Measurements from ENCODE around the gene SELL.
A peak's percentile ranks its signal among the peaks of the same experiment; 100 is the strongest.
"Not testable (repeated sequence)": the region's sequence is repeated elsewhere in the genome, so short reads cannot be mapped to it uniquely, and the experiment has no call there.

SELL gene

GRCh38 chr1:169711469-169712308, at the start of gene SELL:
Gene SELL, minus strand, starts transcription at chr1:169711620. Its CDS starts 122 bp downstream, at chr1:169711498.
- peak; percentile 63 for DNase-seq (ENCODE audit: low read depth)

- no peak for DNase-seq (ENCODE audit: low read depth)
Measured at GRCh38 chr1:169759038-169759437, 47.6 kb upstream of the SELL start.

DNA sequence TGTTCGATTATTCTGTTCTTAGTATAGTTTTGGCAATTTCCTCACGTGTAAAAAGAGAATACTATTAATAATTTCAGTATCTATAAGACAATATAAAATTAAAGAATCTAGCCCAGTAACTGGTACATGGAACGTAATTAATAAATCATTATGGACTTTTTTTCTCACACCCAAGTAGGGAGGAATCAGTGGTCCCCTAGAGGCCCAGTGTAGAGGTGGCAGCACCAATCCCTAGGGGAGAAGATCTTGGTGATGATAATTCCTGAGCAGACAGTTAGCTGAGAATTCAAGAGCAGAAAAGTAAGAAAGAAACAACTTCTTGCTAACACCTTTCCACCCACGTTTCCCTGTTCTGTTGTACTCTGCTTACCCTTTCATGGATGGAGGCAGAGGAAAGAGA, 42.1 kb upstream of the SELL start:
- DNase-seq (ENCODE audit: low read depth) = no peak

DNA sequence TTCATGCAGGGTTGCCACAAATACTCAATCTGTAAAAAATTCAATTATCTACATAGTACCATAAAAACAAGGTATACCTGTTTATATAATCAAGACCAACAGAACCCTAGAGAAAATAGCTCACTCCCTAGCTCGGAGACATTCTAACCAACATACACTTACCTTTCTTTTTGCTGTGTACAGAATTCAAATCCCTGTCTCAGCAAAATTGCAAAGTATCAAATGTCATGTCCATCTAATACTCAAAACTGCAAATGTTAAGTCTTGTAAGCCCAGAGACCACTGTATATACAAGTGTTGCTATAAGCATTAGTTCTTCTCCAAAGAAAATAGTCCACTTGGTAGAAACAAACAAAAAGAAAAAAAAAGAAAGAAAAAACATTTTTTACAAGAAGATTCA, 38.6 kb upstream of the SELL start:
- no peak for DNase-seq (ENCODE audit: low read depth)

- no peak for DNase-seq (ENCODE audit: low read depth)
Measured at GRCh38 chr1:169746550-169746949, 35.1 kb upstream of the SELL start.

GRCh38 chr1:169745015-169745861, 33.8 kb upstream of the SELL start:
- DNase-seq (ENCODE audit: low read depth) = no peak

DNA sequence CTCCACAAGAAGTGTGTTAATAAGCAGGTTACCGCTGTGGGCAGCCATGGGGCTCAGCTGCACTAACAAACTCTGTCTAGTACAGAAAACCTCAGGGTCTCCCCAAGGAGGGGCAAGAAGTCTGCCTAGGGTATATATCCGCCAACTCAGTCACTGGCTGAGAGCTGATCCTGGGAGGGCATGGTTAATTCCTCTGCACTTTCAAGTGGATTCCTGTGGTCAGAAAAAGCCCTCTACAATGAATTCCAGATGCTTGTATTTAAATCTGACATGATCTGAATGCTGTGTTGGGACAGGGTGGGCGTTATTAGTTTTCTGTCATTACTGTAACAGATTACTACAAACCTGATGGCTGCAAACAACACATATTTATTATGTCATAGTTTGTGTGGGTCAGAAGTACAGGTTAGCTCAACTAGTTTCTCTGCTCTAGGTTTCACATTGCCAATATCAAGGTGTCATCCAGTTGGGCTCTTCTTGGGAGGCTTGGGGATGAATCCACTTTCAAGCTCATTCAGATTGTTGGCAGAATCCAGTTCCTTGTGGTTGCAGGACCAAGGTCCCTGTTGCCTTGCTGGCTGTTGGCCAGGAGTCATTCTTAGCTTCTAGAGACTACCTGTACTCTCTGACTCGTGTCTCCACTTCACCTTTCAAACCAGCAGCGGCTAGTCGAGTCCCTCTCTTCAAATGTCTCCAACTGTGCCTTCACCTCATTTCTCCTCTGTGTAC, 30.4 kb upstream of the SELL start:
- no peak for DNase-seq (ENCODE audit: low read depth)

DNA sequence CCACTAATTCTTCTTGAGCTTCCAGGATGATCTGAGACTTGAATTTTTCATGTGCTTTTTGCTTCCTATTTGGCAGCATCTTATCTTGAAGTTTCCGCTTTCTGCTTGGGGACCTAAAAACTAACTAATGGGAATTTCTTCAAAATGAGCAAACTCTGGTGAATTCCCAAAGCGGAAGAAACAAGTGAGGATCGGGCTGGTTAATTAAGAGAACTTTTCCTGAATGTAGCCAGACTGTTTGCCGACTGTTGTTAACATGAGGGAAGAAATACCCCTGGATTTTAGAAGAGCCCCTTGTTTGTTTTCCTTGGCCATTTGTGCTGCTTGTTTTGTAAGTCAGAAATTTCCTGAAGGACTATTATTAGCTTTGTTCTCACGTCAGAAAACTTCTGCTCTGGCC, 28.6 kb upstream of the SELL start:
- no peak for DNase-seq (ENCODE audit: low read depth)

- no peak for DNase-seq (ENCODE audit: low read depth)
Measured at GRCh38 chr1:169733924-169734323, 22.5 kb upstream of the SELL start, which contains the start of gene SELE. Gene SELE, minus strand, starts transcription at chr1:169734079. Its CDS starts 467 bp downstream, at chr1:169733612.

DNA sequence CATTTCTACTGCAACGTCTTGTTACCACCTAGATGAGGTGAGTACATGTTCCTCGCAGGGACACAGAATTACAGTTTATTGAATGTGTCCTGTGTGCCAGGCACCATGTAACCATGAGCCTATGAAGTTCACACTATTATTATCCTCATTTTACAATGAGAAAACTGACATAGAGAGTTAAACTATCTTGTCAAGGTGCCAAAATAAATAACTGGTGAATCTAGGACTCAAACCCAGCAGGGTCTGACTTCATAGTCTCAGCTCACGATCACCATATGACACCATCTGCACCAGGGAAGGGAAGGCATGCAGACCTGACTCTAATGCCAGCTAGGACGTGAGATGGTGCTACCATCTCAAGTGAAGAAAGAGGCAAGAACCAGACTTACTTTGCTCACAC, 20.0 kb upstream of the SELL start:
- DNase-seq (ENCODE audit: low read depth) = no peak

DNA sequence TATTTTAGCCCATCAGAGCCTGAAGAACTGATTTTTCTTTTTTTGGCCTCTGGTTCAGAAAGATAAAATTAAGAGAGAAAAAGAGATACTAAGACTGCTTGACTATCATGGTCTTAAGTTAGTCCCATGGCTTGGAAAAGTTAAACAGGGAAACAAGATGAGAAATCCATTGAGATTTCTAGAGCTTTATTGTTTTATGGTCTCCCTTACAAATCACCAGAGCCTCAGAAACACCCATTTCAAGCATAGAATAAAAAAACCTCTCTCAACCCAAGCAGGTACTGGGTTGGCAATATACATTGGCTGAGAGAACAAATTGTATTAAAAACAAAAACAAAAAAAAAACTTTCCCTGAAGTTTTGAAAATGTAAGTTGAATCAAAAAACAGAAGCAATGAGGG, 18.6 kb upstream of the SELL start:
- DNase-seq (ENCODE audit: low read depth) = no peak

- DNase-seq (ENCODE audit: low read depth) = no peak
Measured at GRCh38 chr1:169727307-169727706, 15.9 kb upstream of the SELL start.

DNA sequence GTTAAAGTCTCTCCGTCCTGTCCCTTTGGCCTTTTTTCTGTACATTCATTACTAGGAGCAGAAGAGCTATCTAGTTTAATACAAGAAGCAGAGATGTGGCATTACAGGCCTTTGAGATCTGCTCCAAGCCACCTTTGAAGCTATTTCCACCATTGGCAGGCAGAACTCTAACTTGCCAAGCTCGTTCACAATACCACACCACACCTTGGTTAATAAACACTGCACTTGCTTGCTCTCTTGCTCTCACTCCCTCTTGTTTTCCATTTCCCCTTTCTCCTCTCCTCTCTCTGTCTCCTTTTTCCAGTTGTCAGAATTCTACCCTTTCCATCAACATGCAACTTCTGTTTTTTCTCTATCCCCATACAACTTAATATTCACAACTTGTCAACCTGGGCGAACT, 15.4 kb upstream of the SELL start:
- DNase-seq (ENCODE audit: low read depth) = no peak

- DNase-seq (ENCODE audit: low read depth) = no peak
Measured at GRCh38 chr1:169725930-169726329, 14.5 kb upstream of the SELL start.

GRCh38 chr1:169724168-169724567, 12.7 kb upstream of the SELL start:
- DNase-seq (ENCODE audit: low read depth) = no peak

DNA sequence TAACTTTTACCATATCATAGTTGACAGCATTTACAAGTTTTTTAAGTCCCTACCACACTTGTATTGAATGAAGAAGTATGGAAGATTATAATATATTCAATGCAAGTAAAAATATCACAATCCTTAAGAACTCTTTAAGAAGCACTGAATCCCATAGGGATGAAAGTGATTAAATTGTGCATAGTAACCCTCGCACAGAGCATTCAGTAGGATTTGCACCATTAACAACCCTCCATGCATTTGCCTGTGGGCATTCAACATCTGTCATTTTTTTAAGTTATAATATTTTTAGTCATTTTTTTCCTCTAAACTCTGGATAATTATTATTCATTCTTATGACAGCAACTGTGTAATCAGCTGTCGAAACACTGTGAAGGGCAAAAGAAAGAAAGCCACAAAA, 12.3 kb upstream of the SELL start:
- no peak for DNase-seq (ENCODE audit: low read depth)

GRCh38 chr1:169722779-169723178, 11.4 kb upstream of the SELL start:
- no peak for DNase-seq (ENCODE audit: low read depth)

GRCh38 chr1:169715100-169715499, 3.7 kb upstream of the SELL start:
- not testable (repeated sequence) for DNase-seq (ENCODE audit: low read depth)

GRCh38 chr1:169713090-169713489, 1.7 kb upstream of the SELL start:
- not testable (repeated sequence) for DNase-seq (ENCODE audit: low read depth)

DNA sequence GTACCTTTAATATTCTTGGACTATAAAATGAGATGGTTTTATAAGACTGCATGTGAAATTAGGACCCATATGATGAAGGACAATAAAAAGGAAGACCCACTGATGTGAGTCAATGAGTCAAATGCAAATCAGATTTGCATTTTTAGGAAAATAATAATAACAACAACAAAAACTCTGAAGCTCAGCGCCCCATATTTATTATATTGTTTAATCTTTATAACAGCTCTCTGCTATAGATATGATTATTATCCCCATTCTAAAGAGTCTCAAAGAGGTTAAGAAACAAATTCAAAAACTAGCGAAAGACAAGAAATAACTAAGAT, 850 bp upstream of the SELL start:
- no peak for DNase-seq (ENCODE audit: low read depth)

GRCh38 chr1:169708647-169709046, 2.8 kb downstream of the SELL start:
- DNase-seq (ENCODE audit: low read depth) = no peak

GRCh38 chr1:169707912-169708604, 3.4 kb downstream of the SELL start:
- DNase-seq (ENCODE audit: low read depth) = no peak
